ENCODE measurements around the gene IQGAP3.
A peak's percentile ranks its signal among the peaks of the same experiment; 100 is the strongest.

The IQGAP3 gene

GRCh38 chr1:156509424-156510034, 62.8 kb downstream of the IQGAP3 start:
- H3K9ac ChIP-seq (ENCODE audit: low read depth, low read length), result no peak overlapping the region
- H3K4me3 ChIP-seq (ENCODE audit: low read depth, low read length), result no peak overlapping the region
- H3K36me3 ChIP-seq (ENCODE audit: control insufficient read depth, insufficient read depth, low read length), result no peaks in the 10 kb centered on the region
- peaks cover 3% of the 10 kb centered on the region for H3K4me1 ChIP-seq (ENCODE audit: control insufficient read depth, insufficient read depth, low read length)
- no peaks in the 10 kb centered on the region for H3K9me3 ChIP-seq (ENCODE audit: control insufficient read depth, insufficient read depth, low read length)
- no peak overlapping the region for H3K27ac ChIP-seq (ENCODE audit: low read depth, low read length)
- no peaks in the 10 kb centered on the region for H3K27me3 ChIP-seq (ENCODE audit: control insufficient read depth, insufficient read depth, low read length)

- Histone ChIP-seq H3K27ac (ENCODE audit: low read depth, low read length) (no peak overlapping the region), H3K9ac (ENCODE audit: low read depth, low read length) (no peak overlapping the region), H3K4me1 (ENCODE audit: control insufficient read depth, insufficient read depth, low read length) (peaks cover 10% of the 10 kb centered on the region), H3K36me3 (ENCODE audit: control insufficient read depth, insufficient read depth, low read length) (no peaks in the 10 kb centered on the region), H3K9me3 (ENCODE audit: control insufficient read depth, insufficient read depth, low read length) (no peaks in the 10 kb centered on the region), H3K27me3 (ENCODE audit: control insufficient read depth, insufficient read depth, low read length) (no peaks in the 10 kb centered on the region), H3K4me3 (ENCODE audit: low read depth, low read length) (no peak overlapping the region)
Measured at GRCh38 chr1:156508955-156509234, 63.5 kb downstream of the IQGAP3 start.

- Histone ChIP-seq H3K4me1 (ENCODE audit: control insufficient read depth, insufficient read depth, low read length) (peaks cover 15% of the 10 kb centered on the region), H3K4me3 (ENCODE audit: low read depth, low read length) (no peak overlapping the region), H3K27me3 (ENCODE audit: control insufficient read depth, insufficient read depth, low read length) (no peaks in the 10 kb centered on the region), H3K36me3 (ENCODE audit: control insufficient read depth, insufficient read depth, low read length) (no peaks in the 10 kb centered on the region), H3K9ac (ENCODE audit: low read depth, low read length) (no peak overlapping the region), H3K9me3 (ENCODE audit: control insufficient read depth, insufficient read depth, low read length) (no peaks in the 10 kb centered on the region), H3K27ac (ENCODE audit: low read depth, low read length) (no peak overlapping the region)
Measured at GRCh38 chr1:156508205-156508954, 64.0 kb downstream of the IQGAP3 start.

GRCh38 chr1:156506450-156506849, 65.9 kb downstream of the IQGAP3 start:
- Histone ChIP-seq H3K4me3 (ENCODE audit: low read depth, low read length) (no peak overlapping the region), H3K9ac (ENCODE audit: low read depth, low read length) (no peak overlapping the region), H3K27me3 (ENCODE audit: control insufficient read depth, insufficient read depth, low read length) (peaks cover 4% of the 10 kb centered on the region; the same call in 1 of the 2 replicates), H3K27ac (ENCODE audit: low read depth, low read length) (no peak overlapping the region), H3K4me1 (ENCODE audit: control insufficient read depth, insufficient read depth, low read length) (peaks cover 25% of the 10 kb centered on the region), H3K36me3 (ENCODE audit: control insufficient read depth, insufficient read depth, low read length) (no peaks in the 10 kb centered on the region), H3K9me3 (ENCODE audit: control insufficient read depth, insufficient read depth, low read length) (no peaks in the 10 kb centered on the region)

- Histone ChIP-seq H3K4me3 (ENCODE audit: low read depth, low read length) (peak overlapping the region; percentile 54; the same call in 1 of the 2 replicates), H3K27me3 (ENCODE audit: control insufficient read depth, insufficient read depth, low read length) (peaks cover 4% of the 10 kb centered on the region; the same call in 1 of the 2 replicates), H3K36me3 (ENCODE audit: control insufficient read depth, insufficient read depth, low read length) (no peaks in the 10 kb centered on the region), H3K27ac (ENCODE audit: low read depth, low read length) (peak overlapping the region; percentile 88), H3K4me1 (ENCODE audit: control insufficient read depth, insufficient read depth, low read length) (peaks cover 26% of the 10 kb centered on the region), H3K9me3 (ENCODE audit: control insufficient read depth, insufficient read depth, low read length) (no peaks in the 10 kb centered on the region), H3K9ac (ENCODE audit: low read depth, low read length) (no peak overlapping the region)
Measured at GRCh38 chr1:156505679-156506298, 66.6 kb downstream of the IQGAP3 start.

- Histone ChIP-seq H3K9me3 (ENCODE audit: control insufficient read depth, insufficient read depth, low read length) (no peaks in the 10 kb centered on the region), H3K9ac (ENCODE audit: low read depth, low read length) (peak overlapping the region; percentile 67; the same call in 1 of the 2 replicates), H3K4me1 (ENCODE audit: control insufficient read depth, insufficient read depth, low read length) (peaks cover 26% of the 10 kb centered on the region), H3K27ac (ENCODE audit: low read depth, low read length) (peak overlapping the region; percentile 88), H3K4me3 (ENCODE audit: low read depth, low read length) (peak overlapping the region; percentile 54), H3K36me3 (ENCODE audit: control insufficient read depth, insufficient read depth, low read length) (no peaks in the 10 kb centered on the region), H3K27me3 (ENCODE audit: control insufficient read depth, insufficient read depth, low read length) (peaks cover 4% of the 10 kb centered on the region; the same call in 1 of the 2 replicates)
Measured at GRCh38 chr1:156504821-156505678, 67.3 kb downstream of the IQGAP3 start.

GRCh38 chr1:156504438-156504813, 67.9 kb downstream of the IQGAP3 start:
- H3K27me3 ChIP-seq (ENCODE audit: control insufficient read depth, insufficient read depth, low read length), result peaks cover 4% of the 10 kb centered on the region; the same call in 1 of the 2 replicates
- H3K27ac ChIP-seq (ENCODE audit: low read depth, low read length), result peak overlapping the region; percentile 88
- H3K36me3 ChIP-seq (ENCODE audit: control insufficient read depth, insufficient read depth, low read length), result no peaks in the 10 kb centered on the region
- no peaks in the 10 kb centered on the region for H3K9me3 ChIP-seq (ENCODE audit: control insufficient read depth, insufficient read depth, low read length)
- peak overlapping the region; percentile 43 for H3K4me3 ChIP-seq (ENCODE audit: low read depth, low read length)
- peaks cover 26% of the 10 kb centered on the region for H3K4me1 ChIP-seq (ENCODE audit: control insufficient read depth, insufficient read depth, low read length)
- H3K9ac ChIP-seq (ENCODE audit: low read depth, low read length), result 0 out of 2 replicates have a peak overlapping the region, but pooled peaks have one; percentile 20

- no peak overlapping the region for H3K4me3 ChIP-seq (ENCODE audit: low read depth, low read length)
Measured at GRCh38 chr1:156503698-156504437, 68.5 kb downstream of the IQGAP3 start.

GRCh38 chr1:156502894-156503697, 69.3 kb downstream of the IQGAP3 start:
- peak overlapping the region; percentile 5; the same call in 1 of the 2 replicates for H3K4me3 ChIP-seq (ENCODE audit: low read depth, low read length)

More at GRCh38 chr1:156503698-156504437, 68.5 kb downstream of the IQGAP3 start:
- no peaks in the 10 kb centered on the region for H3K36me3 ChIP-seq (ENCODE audit: control insufficient read depth, insufficient read depth, low read length)
- peaks cover 4% of the 10 kb centered on the region; the same call in 1 of the 2 replicates for H3K27me3 ChIP-seq (ENCODE audit: control insufficient read depth, insufficient read depth, low read length)
- H3K9ac ChIP-seq (ENCODE audit: low read depth, low read length), result no peak overlapping the region
- H3K27ac ChIP-seq (ENCODE audit: low read depth, low read length), result peak overlapping the region; percentile 88
- H3K9me3 ChIP-seq (ENCODE audit: control insufficient read depth, insufficient read depth, low read length), result no peaks in the 10 kb centered on the region
- peaks cover 29% of the 10 kb centered on the region for H3K4me1 ChIP-seq (ENCODE audit: control insufficient read depth, insufficient read depth, low read length)

More at GRCh38 chr1:156502894-156503697, 69.3 kb downstream of the IQGAP3 start:
- Histone ChIP-seq H3K27me3 (ENCODE audit: control insufficient read depth, insufficient read depth, low read length) (peaks cover 4% of the 10 kb centered on the region; the same call in 1 of the 2 replicates), H3K36me3 (ENCODE audit: control insufficient read depth, insufficient read depth, low read length) (no peaks in the 10 kb centered on the region), H3K4me1 (ENCODE audit: control insufficient read depth, insufficient read depth, low read length) (peaks cover 35% of the 10 kb centered on the region), H3K9me3 (ENCODE audit: control insufficient read depth, insufficient read depth, low read length) (no peaks in the 10 kb centered on the region), H3K9ac (ENCODE audit: low read depth, low read length) (peak overlapping the region; percentile 12), H3K27ac (ENCODE audit: low read depth, low read length) (peak overlapping the region; percentile 61)

Measured in HUES48 (cell line).